HL-60 (cell line): ENCODE results near the gene SP7.
"Not testable (repeated sequence)": the region's sequence is repeated elsewhere in the genome, so short reads cannot be mapped to it uniquely, and the experiment has no call there.

Experiments used
- DNase-seq, 2 experiments: peaks; one replicate each; pipeline ENCODE4 v3.0.0-alpha.2; 2010 to 2020; ENCODE audit warnings: low read depth in 1 of 2, low spot score in 1 of 2
- H3K27ac ChIP-seq: fragments of 250-450 bp; sonication (Bioruptor Pico); replicated peaks from 2 replicates; pipeline ENCODE4 v1.5.1; 2020; ENCODE audit warnings: mild to moderate bottlenecking, moderate library complexity
- H3K27me3 ChIP-seq: fragments of 250-450 bp; sonication (Bioruptor Pico); 2 replicates; pipeline ENCODE4 v1.5.1; 2021; ENCODE audit warnings: mild to moderate bottlenecking, moderate library complexity; ENCODE audit not compliant: insufficient read depth, poor library complexity, severe bottlenecking
- H3K4me3 ChIP-seq: replicated peaks from 2 replicates; pipeline ENCODE4 v1.5.1; 2011; ENCODE audit warnings: mild to moderate bottlenecking, control low read depth, low read length; ENCODE audit not compliant: insufficient read depth
- GABPA ChIP-seq: IDR thresholded peaks from 2 replicates; pipeline ENCODE4 v1.6.1; 2012; ENCODE audit warnings: low read depth
- POLR2AphosphoS5 ChIP-seq: IDR thresholded peaks from 2 replicates; pipeline ENCODE4 v1.6.1; 2012; ENCODE audit warnings: low read depth
- SPI1 ChIP-seq: IDR thresholded peaks from 2 replicates; pipeline ENCODE4 v1.6.1; 2012; ENCODE audit warnings: low read depth, mild to moderate bottlenecking, borderline replicate concordance
- TF ChIP-seq, protein P1 (sequence below): IDR thresholded peaks from one replicate; pipeline ENCODE4 v1.5.1; 2011; ENCODE audit warnings: low read length, control low read depth, inconsistent platforms; ENCODE audit not compliant: insufficient read depth
- TF ChIP-seq, protein P2 (sequence below): IDR thresholded peaks from 2 replicates; pipeline ENCODE4 v1.6.1; 2012; ENCODE audit warnings: low read depth; ENCODE audit not compliant: insufficient replicate concordance

SP7 gene

DNA sequence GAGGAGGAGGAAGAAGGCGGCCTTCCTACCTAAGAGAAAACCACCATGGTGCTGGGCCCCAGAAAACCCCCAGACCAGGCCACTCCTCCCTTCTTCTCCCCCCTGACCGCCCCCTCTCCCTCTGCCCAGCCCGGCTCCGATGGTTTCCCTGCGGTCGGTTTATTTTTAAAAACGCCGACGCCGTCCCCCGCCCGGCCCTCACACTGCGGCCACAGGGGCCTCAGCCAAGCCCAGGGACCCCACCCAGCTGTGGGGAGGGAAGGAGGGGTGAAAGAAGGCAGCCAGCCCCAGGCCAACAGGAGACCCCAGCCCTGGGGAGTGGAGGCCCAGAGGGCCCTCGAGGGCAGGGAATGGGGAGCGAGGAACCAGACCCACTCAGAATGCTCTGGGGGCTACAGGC lies 3.4 kb downstream of the SP7 start:
- peaks cover 6% of the 10 kb centered on the region for H3K27me3 ChIP-seq

DNA sequence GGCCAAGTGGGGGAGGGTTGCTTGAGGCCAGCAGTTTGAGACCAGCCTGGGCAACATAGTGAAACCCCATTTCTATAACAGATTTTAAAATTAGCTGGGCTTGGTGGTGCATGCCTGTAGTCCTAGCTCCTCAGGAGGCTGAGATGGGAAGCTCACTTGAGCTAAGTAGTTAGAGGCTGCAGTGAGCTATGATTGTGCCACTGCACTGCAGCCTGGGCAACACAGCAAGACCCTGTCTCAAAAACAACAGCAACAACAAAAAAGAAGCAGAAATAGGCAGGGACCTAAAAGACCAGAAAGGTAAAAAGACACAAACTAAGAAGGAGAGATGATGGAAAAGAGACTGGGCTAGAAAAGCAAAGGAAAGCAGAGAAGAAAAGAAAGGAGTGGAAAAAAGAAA lies 3.8 kb downstream of the SP7 start:
- H3K4me3 ChIP-seq, DNase-seq, H3K27me3 ChIP-seq, H3K27ac ChIP-seq: not testable (repeated sequence)

More for the DNA sequence above, 3.4 kb downstream of the SP7 start:
- H3K27ac ChIP-seq: no peak overlapping the region
- no peak overlapping the region for H3K4me3 ChIP-seq
- DNase-seq: no peak
- TF ChIP-seq, protein P1, sequence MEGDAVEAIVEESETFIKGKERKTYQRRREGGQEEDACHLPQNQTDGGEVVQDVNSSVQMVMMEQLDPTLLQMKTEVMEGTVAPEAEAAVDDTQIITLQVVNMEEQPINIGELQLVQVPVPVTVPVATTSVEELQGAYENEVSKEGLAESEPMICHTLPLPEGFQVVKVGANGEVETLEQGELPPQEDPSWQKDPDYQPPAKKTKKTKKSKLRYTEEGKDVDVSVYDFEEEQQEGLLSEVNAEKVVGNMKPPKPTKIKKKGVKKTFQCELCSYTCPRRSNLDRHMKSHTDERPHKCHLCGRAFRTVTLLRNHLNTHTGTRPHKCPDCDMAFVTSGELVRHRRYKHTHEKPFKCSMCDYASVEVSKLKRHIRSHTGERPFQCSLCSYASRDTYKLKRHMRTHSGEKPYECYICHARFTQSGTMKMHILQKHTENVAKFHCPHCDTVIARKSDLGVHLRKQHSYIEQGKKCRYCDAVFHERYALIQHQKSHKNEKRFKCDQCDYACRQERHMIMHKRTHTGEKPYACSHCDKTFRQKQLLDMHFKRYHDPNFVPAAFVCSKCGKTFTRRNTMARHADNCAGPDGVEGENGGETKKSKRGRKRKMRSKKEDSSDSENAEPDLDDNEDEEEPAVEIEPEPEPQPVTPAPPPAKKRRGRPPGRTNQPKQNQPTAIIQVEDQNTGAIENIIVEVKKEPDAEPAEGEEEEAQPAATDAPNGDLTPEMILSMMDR: no peak
- TF ChIP-seq SPI1 (no peak), GABPA (no peak), POLR2AphosphoS5 (no peak)
- TF ChIP-seq, protein P2, sequence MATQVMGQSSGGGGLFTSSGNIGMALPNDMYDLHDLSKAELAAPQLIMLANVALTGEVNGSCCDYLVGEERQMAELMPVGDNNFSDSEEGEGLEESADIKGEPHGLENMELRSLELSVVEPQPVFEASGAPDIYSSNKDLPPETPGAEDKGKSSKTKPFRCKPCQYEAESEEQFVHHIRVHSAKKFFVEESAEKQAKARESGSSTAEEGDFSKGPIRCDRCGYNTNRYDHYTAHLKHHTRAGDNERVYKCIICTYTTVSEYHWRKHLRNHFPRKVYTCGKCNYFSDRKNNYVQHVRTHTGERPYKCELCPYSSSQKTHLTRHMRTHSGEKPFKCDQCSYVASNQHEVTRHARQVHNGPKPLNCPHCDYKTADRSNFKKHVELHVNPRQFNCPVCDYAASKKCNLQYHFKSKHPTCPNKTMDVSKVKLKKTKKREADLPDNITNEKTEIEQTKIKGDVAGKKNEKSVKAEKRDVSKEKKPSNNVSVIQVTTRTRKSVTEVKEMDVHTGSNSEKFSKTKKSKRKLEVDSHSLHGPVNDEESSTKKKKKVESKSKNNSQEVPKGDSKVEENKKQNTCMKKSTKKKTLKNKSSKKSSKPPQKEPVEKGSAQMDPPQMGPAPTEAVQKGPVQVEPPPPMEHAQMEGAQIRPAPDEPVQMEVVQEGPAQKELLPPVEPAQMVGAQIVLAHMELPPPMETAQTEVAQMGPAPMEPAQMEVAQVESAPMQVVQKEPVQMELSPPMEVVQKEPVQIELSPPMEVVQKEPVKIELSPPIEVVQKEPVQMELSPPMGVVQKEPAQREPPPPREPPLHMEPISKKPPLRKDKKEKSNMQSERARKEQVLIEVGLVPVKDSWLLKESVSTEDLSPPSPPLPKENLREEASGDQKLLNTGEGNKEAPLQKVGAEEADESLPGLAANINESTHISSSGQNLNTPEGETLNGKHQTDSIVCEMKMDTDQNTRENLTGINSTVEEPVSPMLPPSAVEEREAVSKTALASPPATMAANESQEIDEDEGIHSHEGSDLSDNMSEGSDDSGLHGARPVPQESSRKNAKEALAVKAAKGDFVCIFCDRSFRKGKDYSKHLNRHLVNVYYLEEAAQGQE: no peak

DNA sequence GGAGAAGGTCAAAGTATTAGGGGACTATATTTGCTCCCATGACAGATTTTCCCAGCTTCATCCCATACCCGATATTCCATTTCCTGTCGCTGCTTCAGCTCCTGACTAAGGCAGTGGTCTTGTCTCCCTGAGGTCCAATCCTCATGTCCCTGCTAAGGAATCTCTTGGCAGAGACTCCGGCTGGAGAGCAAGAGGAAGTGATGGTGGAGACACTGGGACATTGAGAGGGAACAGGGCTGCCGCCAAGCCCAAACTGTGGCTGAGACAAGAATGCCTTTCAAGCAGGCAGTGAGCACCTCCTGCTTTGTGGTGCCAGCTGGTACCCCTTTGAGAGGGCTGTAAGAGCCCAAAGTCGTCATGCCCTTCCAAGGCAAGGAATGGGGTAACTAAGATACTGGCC lies 5.5 kb downstream of the SP7 start:
- Histone ChIP-seq H3K27ac (no peak overlapping the region), H3K4me3 (no peak overlapping the region), H3K27me3 (peaks cover 8% of the 10 kb centered on the region)
- TF ChIP-seq, protein P2: no peak
- TF ChIP-seq SPI1: no peak
- no peak for TF ChIP-seq GABPA
- TF ChIP-seq, protein P1: no peak
- no peak for TF ChIP-seq POLR2AphosphoS5
- no peak for DNase-seq

DNA sequence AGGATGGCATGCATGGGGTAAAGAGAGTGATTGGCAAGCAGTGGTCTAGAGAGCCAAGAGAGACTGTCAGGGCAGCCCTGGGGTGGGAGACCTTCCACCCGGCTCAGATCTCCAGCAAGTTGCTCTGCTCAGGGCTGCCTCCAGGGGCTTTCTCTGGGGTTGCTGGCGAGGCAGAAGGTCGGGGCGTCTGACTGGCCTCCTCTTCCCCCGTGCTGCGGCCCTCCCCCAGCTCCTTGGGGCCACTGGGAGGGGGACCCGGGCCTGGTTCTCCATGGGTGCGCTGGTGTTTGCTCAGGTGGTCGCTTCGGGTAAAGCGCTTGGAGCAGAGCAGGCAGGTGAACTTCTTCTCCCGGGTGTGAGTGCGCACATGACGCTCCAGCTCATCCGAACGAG lies 8.1 kb downstream of the SP7 start:
- no peak for TF ChIP-seq GABPA
- no peak for TF ChIP-seq SPI1
- no peak for TF ChIP-seq POLR2AphosphoS5
- TF ChIP-seq, protein P2: no peak
- TF ChIP-seq, protein P1: no peak
- no peak for DNase-seq
- no peak overlapping the region for H3K4me3 ChIP-seq

More for the DNA sequence above, 8.1 kb downstream of the SP7 start:
- H3K27me3 ChIP-seq: peaks cover 8% of the 10 kb centered on the region
- H3K27ac ChIP-seq: no peak overlapping the region
